Measurements from ENCODE around the gene CTNND2. TPM values are rescaled to one million over a fixed set of nuclear protein-coding genes. Genes with fewer than 3 reads are reported as not detected.

CTNND2 gene
- total RNA-seq, 3 donors from 2014 or later (not counting 1 experiment from before 2014, with no cell fraction given) = not detected

DNA sequence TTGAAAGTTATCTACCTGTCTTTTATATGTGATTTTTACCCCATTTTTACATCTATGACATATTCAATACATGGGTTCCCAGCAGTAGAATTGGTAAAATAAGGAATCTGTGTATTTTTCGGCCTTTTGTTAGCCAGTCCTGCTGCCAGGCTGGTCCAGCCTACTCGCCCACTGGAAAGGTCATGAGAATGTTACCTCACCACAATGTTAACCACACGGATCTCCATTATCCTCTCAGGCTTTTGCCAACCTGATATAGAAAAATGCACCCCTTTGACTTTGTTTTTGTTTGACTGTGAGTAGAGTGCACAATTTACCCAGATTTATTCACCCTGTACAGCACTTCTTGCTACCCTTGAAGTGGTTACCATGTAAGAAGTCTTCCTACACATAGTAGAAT lies 167.2 kb downstream of the CTNND2 start:
- Histone ChIP-seq H3K4me1 (ENCODE audit: control insufficient read depth, insufficient read depth, low read length) (no peaks in the 10 kb centered on the region), H3K4me3 (ENCODE audit: low read length) (no peak overlapping the region), H3K27me3 (ENCODE audit: control insufficient read depth, insufficient read depth, low read length) (no peaks in the 10 kb centered on the region), H3K9me3 (ENCODE audit: control insufficient read depth, insufficient read depth, low read length) (no peaks in the 10 kb centered on the region), H3K27ac (ENCODE audit: low read length) (no peak overlapping the region), H3K36me3 (ENCODE audit: control insufficient read depth, insufficient read depth, low read length) (no peaks in the 10 kb centered on the region)
- TF ChIP-seq, protein P1, sequence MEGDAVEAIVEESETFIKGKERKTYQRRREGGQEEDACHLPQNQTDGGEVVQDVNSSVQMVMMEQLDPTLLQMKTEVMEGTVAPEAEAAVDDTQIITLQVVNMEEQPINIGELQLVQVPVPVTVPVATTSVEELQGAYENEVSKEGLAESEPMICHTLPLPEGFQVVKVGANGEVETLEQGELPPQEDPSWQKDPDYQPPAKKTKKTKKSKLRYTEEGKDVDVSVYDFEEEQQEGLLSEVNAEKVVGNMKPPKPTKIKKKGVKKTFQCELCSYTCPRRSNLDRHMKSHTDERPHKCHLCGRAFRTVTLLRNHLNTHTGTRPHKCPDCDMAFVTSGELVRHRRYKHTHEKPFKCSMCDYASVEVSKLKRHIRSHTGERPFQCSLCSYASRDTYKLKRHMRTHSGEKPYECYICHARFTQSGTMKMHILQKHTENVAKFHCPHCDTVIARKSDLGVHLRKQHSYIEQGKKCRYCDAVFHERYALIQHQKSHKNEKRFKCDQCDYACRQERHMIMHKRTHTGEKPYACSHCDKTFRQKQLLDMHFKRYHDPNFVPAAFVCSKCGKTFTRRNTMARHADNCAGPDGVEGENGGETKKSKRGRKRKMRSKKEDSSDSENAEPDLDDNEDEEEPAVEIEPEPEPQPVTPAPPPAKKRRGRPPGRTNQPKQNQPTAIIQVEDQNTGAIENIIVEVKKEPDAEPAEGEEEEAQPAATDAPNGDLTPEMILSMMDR (IDR thresholded peaks at IDR 0.05) = no peak
- peaks cover 0 to 5% of the 10 kb centered on the region in 2 donors for H3K27me3 Mint-ChIP-seq (ENCODE audit: low read depth in 2 of 2)
- no peaks in the 10 kb centered on the region for H3K36me3 Mint-ChIP-seq
- ATAC-seq = no peak
- DNase-seq = no peak
- WGBS (ENCODE audit: insufficient coverage) = 88% methylated on average over 3 of the region's 3 CpGs
- H3K4me3 Mint-ChIP-seq = no peak overlapping the region
- no peak overlapping the region for H3K27ac Mint-ChIP-seq
- no peaks in the 10 kb centered on the region for H3K4me1 Mint-ChIP-seq
- intact Hi-C loops (cut with micrococcal nuclease) = no loop called here
- H3K9me3 Mint-ChIP-seq = no peaks in the 10 kb centered on the region

DNA sequence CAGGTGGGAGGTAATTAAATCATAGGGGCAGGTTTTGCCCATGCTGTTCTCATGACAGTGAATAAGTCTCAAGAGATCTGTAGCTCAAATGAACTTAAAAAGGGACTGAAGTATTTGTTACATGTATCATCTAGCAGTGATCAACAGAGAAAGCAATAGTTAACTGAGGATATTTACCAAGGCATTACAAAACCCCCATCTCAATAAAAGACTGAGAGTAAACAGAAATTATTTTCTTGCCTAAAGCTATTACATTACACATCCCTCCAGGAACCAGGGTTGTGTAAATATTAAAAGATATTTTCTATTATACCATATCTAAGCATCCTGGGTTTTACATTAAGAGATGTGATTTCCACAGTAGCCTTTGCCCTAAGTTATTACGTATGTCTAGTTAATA lies 169.9 kb downstream of the CTNND2 start:
- no peak overlapping the region for H3K27ac ChIP-seq (ENCODE audit: low read length)
- Mint-ChIP-seq H3K4me3 (no peak overlapping the region), H3K27me3 (ENCODE audit: low read depth in 2 of 2) (peaks cover 7 to 9% of the 10 kb centered on the region in 2 donors), H3K9me3 (no peaks in the 10 kb centered on the region), H3K36me3 (no peaks in the 10 kb centered on the region), H3K4me1 (no peaks in the 10 kb centered on the region), H3K27ac (no peak overlapping the region)
- no peak for DNase-seq
- no peak for ATAC-seq
- H3K36me3 ChIP-seq (ENCODE audit: control insufficient read depth, insufficient read depth, low read length) = no peaks in the 10 kb centered on the region
- H3K4me1 ChIP-seq (ENCODE audit: control insufficient read depth, insufficient read depth, low read length) = no peaks in the 10 kb centered on the region
- intact Hi-C loops (cut with micrococcal nuclease) = no loop called here
- TF ChIP-seq, protein P1 (IDR thresholded peaks at IDR 0.05) = no peak
- H3K27me3 ChIP-seq (ENCODE audit: control insufficient read depth, insufficient read depth, low read length) = no peaks in the 10 kb centered on the region
- H3K9me3 ChIP-seq (ENCODE audit: control insufficient read depth, insufficient read depth, low read length) = no peaks in the 10 kb centered on the region
- H3K4me3 ChIP-seq (ENCODE audit: low read length) = no peak overlapping the region
- WGBS (ENCODE audit: insufficient coverage) = no CpG with 5 or more reads among the region's 1 CpG

DNA sequence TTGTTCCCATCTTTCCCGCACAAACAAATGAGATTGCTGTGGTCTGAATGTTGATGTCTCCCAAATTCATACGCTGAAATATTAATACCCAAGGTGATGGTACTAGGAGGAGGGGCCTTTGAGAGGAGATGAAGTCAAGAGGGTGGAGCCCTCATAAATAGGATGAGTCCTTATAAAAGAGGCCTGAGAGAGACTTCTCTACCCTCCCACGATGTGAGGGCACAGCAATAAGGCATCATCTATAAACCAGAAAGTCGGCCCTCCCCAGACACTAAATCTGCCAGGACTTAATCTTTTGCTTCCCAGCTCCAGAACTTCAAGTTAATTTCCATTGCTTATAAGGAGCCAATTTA lies 170.4 kb downstream of the CTNND2 start:
- WGBS (ENCODE audit: insufficient coverage) = 89% methylated on average over 4 of the region's 4 CpGs
- TF ChIP-seq, protein P1 (IDR thresholded peaks at IDR 0.05) = no peak
- Histone ChIP-seq H3K4me3 (ENCODE audit: low read length) (no peak overlapping the region), H3K27ac (ENCODE audit: low read length) (no peak overlapping the region), H3K9me3 (ENCODE audit: control insufficient read depth, insufficient read depth, low read length) (no peaks in the 10 kb centered on the region), H3K4me1 (ENCODE audit: control insufficient read depth, insufficient read depth, low read length) (no peaks in the 10 kb centered on the region), H3K36me3 (ENCODE audit: control insufficient read depth, insufficient read depth, low read length) (no peaks in the 10 kb centered on the region), H3K27me3 (ENCODE audit: control insufficient read depth, insufficient read depth, low read length) (no peaks in the 10 kb centered on the region)
- intact Hi-C loops (cut with micrococcal nuclease) = no loop called here
- Mint-ChIP-seq H3K36me3 (no peaks in the 10 kb centered on the region), H3K4me1 (no peaks in the 10 kb centered on the region), H3K9me3 (no peaks in the 10 kb centered on the region), H3K27ac (no peak overlapping the region), H3K27me3 (ENCODE audit: low read depth in 2 of 2) (peaks cover 9 to 12% of the 10 kb centered on the region in 2 donors), H3K4me3 (no peak overlapping the region)
- ATAC-seq (no peak), DNase-seq (no peak)

GRCh38 chr5:11733185-11733839 lies 170.9 kb downstream of the CTNND2 start:
- no peaks in the 10 kb centered on the region for H3K36me3 Mint-ChIP-seq
- no peak overlapping the region for H3K4me3 Mint-ChIP-seq
- Histone ChIP-seq H3K27ac (ENCODE audit: low read length) (no peak overlapping the region), H3K27me3 (ENCODE audit: control insufficient read depth, insufficient read depth, low read length) (no peaks in the 10 kb centered on the region), H3K9me3 (ENCODE audit: control insufficient read depth, insufficient read depth, low read length) (no peaks in the 10 kb centered on the region), H3K4me1 (ENCODE audit: control insufficient read depth, insufficient read depth, low read length) (no peaks in the 10 kb centered on the region), H3K4me3 (ENCODE audit: low read length) (no peak overlapping the region), H3K36me3 (ENCODE audit: control insufficient read depth, insufficient read depth, low read length) (no peaks in the 10 kb centered on the region)
- no peak for ATAC-seq
- H3K4me1 Mint-ChIP-seq = no peaks in the 10 kb centered on the region
- intact Hi-C loops (cut with micrococcal nuclease) = no loop called here
- H3K27me3 Mint-ChIP-seq (ENCODE audit: low read depth in 2 of 2) = peaks cover 9 to 13% of the 10 kb centered on the region in 2 donors
- WGBS (ENCODE audit: insufficient coverage) = 82% methylated on average over 2 of the region's 2 CpGs
- no peak overlapping the region for H3K27ac Mint-ChIP-seq
- no peak for DNase-seq
- TF ChIP-seq, protein P1 (IDR thresholded peaks at IDR 0.05) = no peak
- no peaks in the 10 kb centered on the region for H3K9me3 Mint-ChIP-seq
